ENCODE results near the gene EPC2. TPM values are rescaled to one million over a fixed set of nuclear protein-coding genes. Genes with fewer than 3 reads are reported as not detected.
"Not testable (repeated sequence)": the region's sequence is repeated elsewhere in the genome, so short reads cannot be mapped to it uniquely, and the experiment has no call there.

The EPC2 gene
- total and polyA plus RNA-seq, 10 of the 15 experiments (the other 5 are each of a cell fraction or from before 2014, with no cell fraction given), result 2.0 to 16.5 (median 10.8) TPM

GRCh38 chr2:148681862-148682261, 37.3 kb downstream of the EPC2 start:
- RAD21 ChIA-PET (ENCODE audit: unreplicated experiment); in situ Hi-C loops (cut with MboI); FAIRE-seq; H3K36me3 ChIP-seq (ENCODE audit: control insufficient read depth in 2 of 2, insufficient read depth in 2 of 2, low read length in 1 of 2); BruUV-seq (replicated peaks); DNase-seq (ENCODE audit: low read depth, low spot score); CTCF ChIA-PET; H4K20me1 ChIP-seq (ENCODE audit: control insufficient read depth, insufficient read depth); H3K27ac ChIP-seq (ENCODE audit: control insufficient read depth, insufficient read depth); H3K4me2 ChIP-seq (ENCODE audit: control insufficient read depth, insufficient read depth); H3K9me3 ChIP-seq (replicated peaks; ENCODE audit: control insufficient read depth, insufficient read depth, low read length); H2AFZ ChIP-seq (ENCODE audit: control insufficient read depth, low read depth, low read length); ATAC-seq; intact Hi-C loops (cut with micrococcal nuclease; ENCODE audit: unreplicated experiment); POLR2A ChIA-PET; H3K4me1 ChIP-seq (ENCODE audit: control insufficient read depth, insufficient read depth, low read length); H3K4me3 ChIP-seq; H3K9ac ChIP-seq (ENCODE audit: control insufficient read depth, insufficient read depth, low read length); H3K27me3 ChIP-seq (replicated peaks in 1 of 2; ENCODE audit: control insufficient read depth in 2 of 2, insufficient read depth in 2 of 2, low read length in 1 of 2): not testable (repeated sequence)
- peaks cover 23% of the 10 kb centered on the region for H3K79me2 ChIP-seq (ENCODE audit: control insufficient read depth, insufficient read depth, low read length)
- SMC1A ChIA-PET (ENCODE audit: uncharacterized antibody, unreplicated experiment), result interaction anchor here (1.5 kb wide), 1 partner anchor 110 kb away, joined by 3 read pairs; no protein-coding TSS in a partner anchor
- WGBS (ENCODE audit: insufficient coverage, insufficient replicate concordance, low lambda C conversion rate, missing lambda C conversion rate), result over 99% methylated on average over 5 of the region's 6 CpGs

GRCh38 chr2:148684507-148684906, 40.0 kb downstream of the EPC2 start:
- no peaks in the 10 kb centered on the region for H3K36me3 ChIP-seq (ENCODE audit: control insufficient read depth in 2 of 2, insufficient read depth in 2 of 2, low read length in 1 of 2)
- ChIA-PET CTCF (no interaction called here), SMC1A (ENCODE audit: uncharacterized antibody, unreplicated experiment) (no interaction called here), RAD21 (ENCODE audit: unreplicated experiment) (no interaction called here), POLR2A (no interaction called here)
- no peak overlapping the region for H3K4me2 ChIP-seq (ENCODE audit: control insufficient read depth, insufficient read depth)
- DNase-seq (ENCODE audit: low read depth, low spot score) (no peak), FAIRE-seq (peak; percentile 35), ATAC-seq (no peak)
- H3K9ac ChIP-seq (ENCODE audit: control insufficient read depth, insufficient read depth, low read length), result no peak overlapping the region
- in situ Hi-C loops (cut with MboI), result no loop called here
- peaks cover 2% of the 10 kb centered on the region; the same call in 1 of the 3 replicates for H3K9me3 ChIP-seq (replicated peaks; ENCODE audit: control insufficient read depth, insufficient read depth, low read length)
- WGBS (ENCODE audit: insufficient coverage, insufficient replicate concordance, low lambda C conversion rate, missing lambda C conversion rate), result 63% methylated on average over 6 of the region's 6 CpGs
- H3K27me3 ChIP-seq (replicated peaks in 1 of 2; ENCODE audit: control insufficient read depth in 2 of 2, insufficient read depth in 2 of 2, low read length in 1 of 2), result no peaks in the 10 kb centered on the region
- H3K79me2 ChIP-seq (ENCODE audit: control insufficient read depth, insufficient read depth, low read length), result peaks cover 27% of the 10 kb centered on the region
- no peak overlapping the region for H2AFZ ChIP-seq (ENCODE audit: control insufficient read depth, low read depth, low read length)
- no peaks in the 10 kb centered on the region for H4K20me1 ChIP-seq (ENCODE audit: control insufficient read depth, insufficient read depth)
- intact Hi-C loops (cut with micrococcal nuclease; ENCODE audit: unreplicated experiment), result no loop called here
- no TSS peak for BruUV-seq (replicated peaks)
- no peak overlapping the region for H3K4me3 ChIP-seq
- no peak overlapping the region for H3K27ac ChIP-seq (ENCODE audit: control insufficient read depth, insufficient read depth)
- H3K4me1 ChIP-seq (ENCODE audit: control insufficient read depth, insufficient read depth, low read length), result no peaks in the 10 kb centered on the region
- TF ChIP-seq POLR2AphosphoS5 (IDR thresholded peaks at IDR 0.05; ENCODE audit: low read length) (no peak), POU2F2 (IDR thresholded peaks at IDR 0.05; ENCODE audit: borderline replicate concordance, low read depth, low read length) (no peak), ZBTB33 (IDR thresholded peaks at IDR 0.05) (no peak), KAT2A (conservative IDR thresholded peaks at IDR 0.05; ENCODE audit: control insufficient read depth, low read depth, low read length) (no peak), RELB (IDR thresholded peaks at IDR 0.05; ENCODE audit: low read depth) (no peak), NBN (IDR thresholded peaks at IDR 0.05) (no peak), HDGF (IDR thresholded peaks at IDR 0.05) (no peak), ZNF274 (IDR thresholded peaks at IDR 0.05; ENCODE audit: insufficient read depth, insufficient read length) (no peak), PKNOX1 (IDR thresholded peaks at IDR 0.05) (no peak), TARDBP (IDR thresholded peaks at IDR 0.05; ENCODE audit: borderline replicate concordance) (no peak), SIX5 (IDR thresholded peaks at IDR 0.05; ENCODE audit: low read depth, low read length, severe bottlenecking) (no peak), ASH2L (IDR thresholded peaks at IDR 0.05; ENCODE audit: borderline replicate concordance, low read depth) (no peak), IRF3 (IDR thresholded peaks at IDR 0.05) (no peak), SIN3A (IDR thresholded peaks at IDR 0.05; ENCODE audit: low read depth, low read length) (no peak)
